H1 (cell line): ENCODE data around the gene NFKBIZ. TPM values are rescaled to one million over a fixed set of nuclear protein-coding genes. Genes with fewer than 3 reads are reported as not detected.
A peak's percentile ranks its signal among the peaks of the same experiment; 100 is the strongest.

Source experiments
- CBX5 ChIP-seq: fragments of 300-800, 300-1000 bp; sonication (generic); IDR thresholded peaks from 2 replicates; pipeline ENCODE4 v1.7.1; 2016; ENCODE audit warnings: antibody characterized with exemption, low read length, low read depth
- CREB1 ChIP-seq: IDR thresholded peaks from 2 replicates; pipeline ENCODE4 v1.6.1; 2012; ENCODE audit warnings: inconsistent platforms
- SRF ChIP-seq: IDR thresholded peaks from 2 replicates; pipeline ENCODE4 v1.6.1; 2011; ENCODE audit warnings: mild to moderate bottlenecking, low read depth, low read length, moderate library complexity
- polyA plus RNA-seq, 7 experiments: library from polyadenylated mRNA; depleted of rRNA in 3 of 7; stranded (reverse) in 5 of 7; unstranded in 2 of 7; fragments of >200 nt in 5 of 7; fragments of 200-250 nt in 2 of 7; gene quantifications; 1 replicate in 5 of 7; 2 replicates in 1 of 7; 4 replicates in 1 of 7; pipeline versions ENCODE4 v1.2.1 to v1.2.3, GENCODE V29; 2011 to 2013; ENCODE audit warnings: missing spikeins in 2 of 7, mixed read lengths in 2 of 7
- total RNA-seq: library from RNA; stranded (reverse); fragmentation: NEBNext Ultra II Directional; extraction: Animal tissue kit (Norgen Biotek cat#: 25700); gene quantifications from 2 replicates; pipeline ENCODE4 v1.2.1, GENCODE V29; 2021

NFKBIZ gene
- total and polyA plus RNA-seq, 2 of the 8 experiments (the other 6 are each of a cell fraction or from before 2014, with no cell fraction given) = 7.2 to 24.5 TPM

DNA sequence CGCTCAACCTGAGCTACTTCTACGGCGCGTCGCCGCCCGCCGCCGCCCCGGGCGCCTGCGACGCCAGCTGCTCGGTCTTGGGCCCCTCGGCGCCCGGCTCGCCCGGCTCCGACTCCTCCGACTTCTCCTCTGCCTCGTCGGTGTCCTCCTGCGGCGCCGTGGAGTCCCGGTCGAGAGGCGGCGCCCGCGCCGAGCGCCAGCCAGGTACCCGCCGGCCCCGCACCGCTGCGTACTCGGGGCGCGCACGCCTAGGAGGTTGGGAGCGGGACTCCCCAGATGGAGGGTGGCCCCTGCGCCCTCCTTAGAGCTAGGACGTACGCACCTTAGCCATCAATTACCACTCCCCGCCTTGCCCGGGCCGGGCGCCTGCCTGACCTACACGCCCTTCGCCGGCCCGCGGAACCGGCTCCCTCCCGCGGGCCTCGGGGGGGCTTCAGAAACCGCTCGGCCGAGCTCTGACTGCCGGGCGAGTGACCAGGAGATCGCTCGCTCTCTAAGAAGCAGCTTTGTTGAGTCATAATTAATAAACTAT is 466 bp downstream of the NFKBIZ start (continued):
- 0 out of 2 replicates have a peak, but pooled peaks have one; percentile 15 for TF ChIP-seq CREB1
- TF ChIP-seq SRF = no peak
- no peak for TF ChIP-seq CBX5
- TF ChIP-seq, all 59 proteins: peak for 9
